H9 (cell line): ENCODE measurements around the gene ANKRD44. TPM values are rescaled to one million over a fixed set of nuclear protein-coding genes. Genes with fewer than 3 reads are reported as not detected.

Experiments
- DNase-seq: peaks from one replicate; pipeline ENCODE4 v3.0.0-alpha.2; 2017
- H2AFZ ChIP-seq: one replicate; pipeline ENCODE4 v1.6.1; 2013; ENCODE audit warnings: mild to moderate bottlenecking, low read length, control low read depth, moderate library complexity
- H2AK5ac ChIP-seq: 2 replicates; pipeline ENCODE4 v1.6.1; 2013; ENCODE audit warnings: low read length, control low read depth, mixed read lengths; ENCODE audit not compliant: insufficient read length
- H2BK120ac ChIP-seq: one replicate; pipeline ENCODE4 v1.6.1; 2013; ENCODE audit warnings: low read depth, mild to moderate bottlenecking, low read length, control low read depth, inconsistent platforms; ENCODE audit not compliant: poor library complexity, severe bottlenecking
- H2BK12ac ChIP-seq: 2 replicates; pipeline ENCODE4 v1.6.1; 2013; ENCODE audit warnings: low read length, control low read depth, mixed read lengths, low read depth; ENCODE audit not compliant: insufficient read length
- H2BK15ac ChIP-seq: 2 replicates; pipeline ENCODE4 v1.6.1; 2013; ENCODE audit warnings: low read depth, low read length, control low read depth
- H2BK20ac ChIP-seq: one replicate; pipeline ENCODE4 v1.6.1; 2013; ENCODE audit warnings: low read depth, mild to moderate bottlenecking, low read length, control low read depth, inconsistent platforms; ENCODE audit not compliant: poor library complexity, severe bottlenecking
- H2BK5ac ChIP-seq: 2 replicates; pipeline ENCODE4 v1.6.1; 2013; ENCODE audit warnings: low read length, control low read depth, mixed read lengths; ENCODE audit not compliant: insufficient read length
- H3K14ac ChIP-seq: 2 replicates; pipeline ENCODE4 v1.6.1; 2013; ENCODE audit warnings: low read length, control low read depth; ENCODE audit not compliant: insufficient read depth
- H3K18ac ChIP-seq: 2 replicates; pipeline ENCODE4 v1.6.1; 2013; ENCODE audit warnings: low read depth, mild to moderate bottlenecking, mixed read lengths, low read length, control low read depth; ENCODE audit not compliant: insufficient read length
- H3K23ac ChIP-seq: 2 replicates; pipeline ENCODE4 v1.6.1; 2013; ENCODE audit warnings: low read length, control low read depth, mixed read lengths, low read depth; ENCODE audit not compliant: insufficient read length
- H3K23me2 ChIP-seq: 2 replicates; pipeline ENCODE4 v1.6.1; 2013; ENCODE audit warnings: low read depth, mild to moderate bottlenecking, mixed read lengths, low read length, control low read depth; ENCODE audit not compliant: insufficient read length, poor library complexity, severe bottlenecking
- H3K27ac ChIP-seq: 2 replicates; pipeline ENCODE4 v1.5.1; 2013; ENCODE audit warnings: low read length, control low read depth, mixed read lengths, low read depth; ENCODE audit not compliant: insufficient read length
- H3K27me3 ChIP-seq: 2 replicates; pipeline ENCODE4 v1.6.1; 2013; ENCODE audit warnings: low read length, control low read depth, inconsistent platforms; ENCODE audit not compliant: insufficient read depth
- H3K4ac ChIP-seq: 2 replicates; pipeline ENCODE4 v1.6.1; 2013; ENCODE audit warnings: low read depth, mild to moderate bottlenecking, control low read depth, inconsistent platforms, low read length, moderate library complexity
- H3K4me1 ChIP-seq: 2 replicates; pipeline ENCODE4 v1.6.1; 2013; ENCODE audit warnings: low read length, control low read depth, inconsistent platforms; ENCODE audit not compliant: insufficient read depth
- H3K4me2 ChIP-seq: 2 replicates; pipeline ENCODE4 v1.6.1; 2013; ENCODE audit warnings: low read length, control low read depth, mixed read lengths; ENCODE audit not compliant: insufficient read length, insufficient read depth
- H3K56ac ChIP-seq: 2 replicates; pipeline ENCODE4 v1.6.1; 2013; ENCODE audit warnings: low read depth, mild to moderate bottlenecking, mixed read lengths, low read length, control low read depth; ENCODE audit not compliant: insufficient read length
- H3K79me1 ChIP-seq: 2 replicates; pipeline ENCODE4 v1.6.1; 2013; ENCODE audit warnings: low read depth, mild to moderate bottlenecking, moderate library complexity, low read length, control low read depth, inconsistent platforms; ENCODE audit not compliant: insufficient read depth, poor library complexity, severe bottlenecking
- H3K79me2 ChIP-seq: 2 replicates; pipeline ENCODE4 v1.6.1; 2013; ENCODE audit warnings: low read length, control low read depth, inconsistent platforms; ENCODE audit not compliant: insufficient read depth
- H3K9ac ChIP-seq: 2 replicates; pipeline ENCODE4 v1.6.1; 2013; ENCODE audit warnings: low read length, control low read depth, mixed read lengths; ENCODE audit not compliant: insufficient read length; ENCODE audit errors: extremely low read depth
- H3K9me3 ChIP-seq: one replicate; pipeline ENCODE4 v1.6.1; 2013; ENCODE audit warnings: low read depth, low read length, inconsistent platforms; ENCODE audit not compliant: control insufficient read depth
- H3T11ph ChIP-seq: one replicate; pipeline ENCODE4 v1.6.1; 2013; ENCODE audit warnings: mild to moderate bottlenecking, low read length, control low read depth, inconsistent platforms
- H4K20me1 ChIP-seq: one replicate; pipeline ENCODE4 v1.6.1; 2013; ENCODE audit not compliant: control insufficient read depth, insufficient read length, insufficient read depth
- H4K5ac ChIP-seq: 2 replicates; pipeline ENCODE4 v1.6.1; 2013; ENCODE audit warnings: low read depth, mild to moderate bottlenecking, mixed read lengths, low read length, control low read depth; ENCODE audit not compliant: insufficient read length
- H4K8ac ChIP-seq: replicated peaks from 2 replicates; pipeline ENCODE4 v1.6.1; 2013; ENCODE audit warnings: low read length, control low read depth, mixed read lengths, low read depth; ENCODE audit not compliant: insufficient read length
- H4K91ac ChIP-seq: 2 replicates; pipeline ENCODE4 v1.6.1; 2013; ENCODE audit warnings: low read depth, mild to moderate bottlenecking, moderate library complexity, mixed read lengths, low read length, control low read depth; ENCODE audit not compliant: insufficient read length
- H3K27ac Mint-ChIP-seq, 3 experiments: 2 replicates in 2 of 3; 3 replicates in 1 of 3; pipeline ENCODE4 v1.8.0; 2020 to 2021; ENCODE audit warnings: mixed read lengths in 3 of 3, mild to moderate bottlenecking in 1 of 3, moderate library complexity in 1 of 3
- H3K27me3 Mint-ChIP-seq: 2 replicates; pipeline ENCODE4 v1.8.0; 2021; ENCODE audit warnings: low read depth, mild to moderate bottlenecking, moderate library complexity, mixed read lengths
- H3K36me3 Mint-ChIP-seq, 3 experiments: 2 replicates in 2 of 3; 3 replicates in 1 of 3; pipeline ENCODE4 v1.8.0; 2020 to 2021; ENCODE audit warnings: low read depth in 3 of 3, mixed read lengths in 3 of 3; ENCODE audit not compliant: insufficient read depth in 1 of 3
- H3K4me1 Mint-ChIP-seq, 2 experiments: 2 replicates each; pipeline ENCODE4 v1.8.0; 2020; ENCODE audit warnings: mixed read lengths in 2 of 2
- H3K4me3 Mint-ChIP-seq, 2 experiments: 2 replicates in 1 of 2; 3 replicates in 1 of 2; pipeline ENCODE4 v1.8.0; 2020 to 2021; ENCODE audit warnings: mild to moderate bottlenecking in 2 of 2, mixed read lengths in 2 of 2, moderate library complexity in 1 of 2
- H3K9me3 Mint-ChIP-seq, 2 experiments: 2 replicates in 1 of 2; 3 replicates in 1 of 2; pipeline ENCODE4 v1.8.0; 2020; ENCODE audit warnings: mild to moderate bottlenecking in 2 of 2, mixed read lengths in 2 of 2, moderate library complexity in 1 of 2
- CTCF ChIP-seq: fragments of 200-600 bp; sonication (generic); conservative IDR thresholded peaks from 3 replicates; pipeline ENCODE4 v1.8.0; 2021; ENCODE audit warnings: antibody characterized with exemption, mild to moderate bottlenecking
- WGBS: extraction: QIAGEN DNeasy Blood & Tissue Kit; methylation state at CpG from one replicate; pipeline ENCODE4 v1.1.7; 2013; ENCODE audit warnings: missing lambda C conversion rate, low lambda C conversion rate, mixed read lengths; ENCODE audit not compliant: insufficient read length; ENCODE audit errors: extremely low coverage; 5-methylcytosine and 5-hydroxymethylcytosine counted together
- total RNA-seq: library from RNA; stranded (reverse); gene quantifications from 2 replicates; pipeline ENCODE4 v1.2.1, GENCODE V29; 2021

Gene ANKRD44
- total RNA-seq, 1 experiment from 2014 or later: 1.9 TPM

- Histone ChIP-seq H3K14ac (no peak overlapping the region), H2BK15ac (no peak overlapping the region), H4K91ac (no peak overlapping the region), H3K23ac (no peak overlapping the region), H4K20me1 (no peaks in the 10 kb centered on the region), H2BK20ac (no peak overlapping the region), H3K4me1 (no peaks in the 10 kb centered on the region), H3K56ac (no peak overlapping the region), H2BK120ac (no peak overlapping the region), H2AFZ (no peak overlapping the region), H2BK12ac (no peak overlapping the region), H2BK5ac (no peak overlapping the region), H3K79me2 (no peaks in the 10 kb centered on the region), H3K27ac (no peak overlapping the region), H3K79me1 (no peaks in the 10 kb centered on the region), H2AK5ac (no peak overlapping the region), H3K4me2 (no peak overlapping the region), H3K18ac (no peak overlapping the region), H3K9ac (no peak overlapping the region), H3K27me3 (no peaks in the 10 kb centered on the region), H3K23me2 (no peaks in the 10 kb centered on the region), H3K9me3 (no peaks in the 10 kb centered on the region), H3T11ph (no peak overlapping the region), H4K8ac (no peak overlapping the region), H3K4ac (no peak overlapping the region), H4K5ac (no peak overlapping the region)
- H3K27ac Mint-ChIP-seq: no peak overlapping the region
- H3K27me3 Mint-ChIP-seq: no peaks in the 10 kb centered on the region
- no peaks in the 10 kb centered on the region for H3K4me1 Mint-ChIP-seq
- DNase-seq: no peak
- H3K36me3 Mint-ChIP-seq: no peaks in the 10 kb centered on the region; a peak in 1 of 7 replicates
- TF ChIP-seq CTCF: no peak
- H3K4me3 Mint-ChIP-seq: no peak overlapping the region
- no CpG with 5 or more reads among the region's 5 CpGs for WGBS
- no peaks in the 10 kb centered on the region for H3K9me3 Mint-ChIP-seq
Observed at GRCh38 chr2:197181491-197181890, 129.1 kb downstream of the ANKRD44 start.
